Measurements from ENCODE around the gene SCIN.
"Not testable (repeated sequence)": the region's sequence is repeated elsewhere in the genome, so short reads cannot be mapped to it uniquely, and the experiment has no call there.

Gene SCIN

GRCh38 chr7:12688485-12689170 is 118.1 kb downstream of the SCIN start:
- not testable (repeated sequence) for DNase-seq (ENCODE audit: low spot score)

- DNase-seq (ENCODE audit: low spot score): no peak
Measured at GRCh38 chr7:12689451-12689850, 118.9 kb downstream of the SCIN start.

- DNase-seq (ENCODE audit: low spot score): no peak
Measured at GRCh38 chr7:12690041-12690878, 119.7 kb downstream of the SCIN start.

GRCh38 chr7:12691388-12691787 is 120.9 kb downstream of the SCIN start:
- not testable (repeated sequence) for DNase-seq (ENCODE audit: low spot score)

GRCh38 chr7:12692035-12692434 is 121.5 kb downstream of the SCIN start:
- DNase-seq (ENCODE audit: low spot score): no peak

GRCh38 chr7:12692479-12693259 is 122.1 kb downstream of the SCIN start:
- DNase-seq (ENCODE audit: low spot score): no peak

- DNase-seq (ENCODE audit: low spot score): no peak
Measured at GRCh38 chr7:12694817-12695216, 124.3 kb downstream of the SCIN start.

GRCh38 chr7:12695965-12696364 is 125.4 kb downstream of the SCIN start:
- no peak for DNase-seq (ENCODE audit: low spot score)

- DNase-seq (ENCODE audit: low spot score): no peak
Measured at GRCh38 chr7:12699299-12699698, 128.8 kb downstream of the SCIN start.

GRCh38 chr7:12701433-12701832 is 130.9 kb downstream of the SCIN start:
- DNase-seq (ENCODE audit: low spot score): no peak

GRCh38 chr7:12703881-12704280 is 133.4 kb downstream of the SCIN start:
- DNase-seq (ENCODE audit: low spot score): no peak

GRCh38 chr7:12705878-12706277 is 135.4 kb downstream of the SCIN start:
- DNase-seq (ENCODE audit: low spot score): no peak

GRCh38 chr7:12706900-12707536 is 136.5 kb downstream of the SCIN start:
- DNase-seq (ENCODE audit: low spot score): no peak

- DNase-seq (ENCODE audit: low spot score): no peak
Measured at GRCh38 chr7:12708314-12708713, 137.8 kb downstream of the SCIN start.

Data from Ammon's horn (tissue), 1 donor.